ENCODE data around the gene KDM2A. TPM values are rescaled to one million over a fixed set of nuclear protein-coding genes. Genes with fewer than 3 reads are reported as not detected.
A peak's percentile ranks its signal among the peaks of the same experiment; 100 is the strongest.

The KDM2A gene
- total RNA-seq, 4 donors from 2014 or later, result 38.7 to 88.1 (median 73.5) TPM

GRCh38 chr11:67280341-67280787 lies 161.3 kb downstream of the KDM2A start:
- peaks cover 59 to 61% of the 10 kb centered on the region in 2 donors for H3K36me3 ChIP-seq
- peak in 1 of 2 donors; percentile 1 for DNase-seq
- no peaks in the 10 kb centered on the region for H3K27me3 ChIP-seq
- intact Hi-C loops (cut with DNase I), result no loop called here
- H3K4me1 ChIP-seq, result peaks cover 17 to 41% of the 10 kb centered on the region in 2 donors
- no peaks in the 10 kb centered on the region for H3K9me3 ChIP-seq
- no peak overlapping the region for H3K4me3 ChIP-seq (replicated peaks in 1 of 3)
- TF ChIP-seq CTCF (IDR thresholded peaks at IDR 0.05) (no peak), POLR2A (IDR thresholded peaks at IDR 0.05) (no peak)
- 83 to 92% methylated on average over 10 to 13 of the region's 13 CpGs for WGBS, 2 donors
- no peak overlapping the region for H3K27ac ChIP-seq

- no peaks in the 10 kb centered on the region for H3K27me3 ChIP-seq
- H3K4me1 ChIP-seq, result peaks cover 12 to 35% of the 10 kb centered on the region in 2 donors
- no peak for TF ChIP-seq CTCF (IDR thresholded peaks at IDR 0.05)
- DNase-seq, result peak in 1 of 2 donors; percentile 1
- no peaks in the 10 kb centered on the region for H3K9me3 ChIP-seq
- H3K4me3 ChIP-seq (replicated peaks in 1 of 3), result no peak overlapping the region
- 91 to 98% methylated on average over 10 to 20 of the region's 31 CpGs for WGBS, 2 donors
- intact Hi-C loops (cut with DNase I), result no loop called here
- H3K27ac ChIP-seq, result no peak overlapping the region
- peaks cover 65 to 67% of the 10 kb centered on the region in 2 donors for H3K36me3 ChIP-seq
Observed at GRCh38 chr11:67280788-67281551, 161.9 kb downstream of the KDM2A start.

GRCh38 chr11:67281552-67282150 lies 162.6 kb downstream of the KDM2A start:
- TF ChIP-seq POLR2A (IDR thresholded peaks at IDR 0.05) (no peak), CTCF (IDR thresholded peaks at IDR 0.05) (no peak)
- intact Hi-C loops (cut with DNase I), result no loop called here
- DNase-seq, result peak in 1 of 2 donors; percentile 2
- Histone ChIP-seq H3K27ac (no peak overlapping the region), H3K9me3 (no peaks in the 10 kb centered on the region), H3K36me3 (peaks cover 68 to 71% of the 10 kb centered on the region in 2 donors), H3K4me3 (replicated peaks in 1 of 3) (no peak overlapping the region), H3K27me3 (no peaks in the 10 kb centered on the region), H3K4me1 (peaks cover 9 to 28% of the 10 kb centered on the region in 2 donors)
- 91 to 96% methylated on average over 18 to 25 of the region's 27 CpGs for WGBS, 2 donors

- H3K27ac ChIP-seq, result no peak overlapping the region
- H3K9me3 ChIP-seq, result no peaks in the 10 kb centered on the region
- intact Hi-C loops (cut with DNase I), result no loop called here
- H3K4me3 ChIP-seq (replicated peaks in 1 of 3), result no peak overlapping the region
- H3K27me3 ChIP-seq, result no peaks in the 10 kb centered on the region
- peaks cover 4 to 26% of the 10 kb centered on the region in 2 donors for H3K4me1 ChIP-seq
- peaks cover 68 to 71% of the 10 kb centered on the region in 2 donors for H3K36me3 ChIP-seq
- WGBS, 2 donors, result 90 to 93% methylated on average over 9 of the region's 20 CpGs
- TF ChIP-seq CTCF (IDR thresholded peaks at IDR 0.05), result no peak
- no peak for TF ChIP-seq POLR2A (IDR thresholded peaks at IDR 0.05)
- DNase-seq, result peak in 1 of 2 donors; percentile 1
Observed at GRCh38 chr11:67282155-67282875, 163.3 kb downstream of the KDM2A start.

Data from thyroid gland (tissue), 4 donors.